Esophagus squamous epithelium (tissue), 4 donors: Measurements from ENCODE around the gene NMB.

ENCODE experiments used
- CTCF ChIP-seq, 6 experiments: fragments of 450-650 bp in 4 of 6; fragments of 200-600 bp in 2 of 6; sonication (generic) in 2 of 6; IDR thresholded peaks; one replicate each; pipeline ENCODE4 v1.5.1; 2016 to 2019; ENCODE audit warnings: antibody characterized with exemption in 6 of 6, mild to moderate bottlenecking in 4 of 6, moderate library complexity in 4 of 6
- POLR2A ChIP-seq, 4 donors: fragments of 450-650 bp; IDR thresholded peaks; one replicate each; pipeline ENCODE4 v1.6.1; 2017; ENCODE audit warnings: antibody characterized with exemption in 4 of 4, mild to moderate bottlenecking in 4 of 4, moderate library complexity in 3 of 4

- TF ChIP-seq POLR2A (IDR thresholded peaks at IDR 0.05): no peak
- TF ChIP-seq CTCF (IDR thresholded peaks at IDR 0.05): no peak
Measured at GRCh38 chr15:84666373-84666772, 8.4 kb upstream of the NMB start.
